HL-60/S4 treated with retinoic acid at 250 ng/mL for 4 days and 3 days (cell line): ENCODE measurements around the gene CHRM1.

Source experiments
- in situ Hi-C: fragments of 300-500 bp; cut with MboI; formaldehyde crosslinking; loops from 2 replicates; pipeline ENCODE4 v1.7.0; 2022; ENCODE audit warnings: low sequenced_read_pairs

CHRM1 gene

GRCh38 chr11:62909107-62909894, 11.9 kb downstream of the CHRM1 start:
- in situ Hi-C loops = loop anchor here (10.0 to 25.0 kb wide), 2 partner anchors 116 to 728 kb away; no protein-coding TSS in a partner anchor

GRCh38 chr11:62908468-62909072, 12.6 kb downstream of the CHRM1 start:
- in situ Hi-C loops = loop anchor here (10.0 to 25.0 kb wide), 2 partner anchors 116 to 729 kb away; no protein-coding TSS in a partner anchor

- in situ Hi-C loops = loop anchor here (10.0 to 25.0 kb wide), 2 partner anchors 119 to 731 kb away; no protein-coding TSS in a partner anchor
Measured at GRCh38 chr11:62905927-62906531, 15.1 kb downstream of the CHRM1 start.

- in situ Hi-C loops = loop anchor here (10.0 to 25.0 kb wide), 2 partner anchors 120 to 732 kb away; no protein-coding TSS in a partner anchor
Measured at GRCh38 chr11:62905296-62905695, 15.9 kb downstream of the CHRM1 start.

DNA sequence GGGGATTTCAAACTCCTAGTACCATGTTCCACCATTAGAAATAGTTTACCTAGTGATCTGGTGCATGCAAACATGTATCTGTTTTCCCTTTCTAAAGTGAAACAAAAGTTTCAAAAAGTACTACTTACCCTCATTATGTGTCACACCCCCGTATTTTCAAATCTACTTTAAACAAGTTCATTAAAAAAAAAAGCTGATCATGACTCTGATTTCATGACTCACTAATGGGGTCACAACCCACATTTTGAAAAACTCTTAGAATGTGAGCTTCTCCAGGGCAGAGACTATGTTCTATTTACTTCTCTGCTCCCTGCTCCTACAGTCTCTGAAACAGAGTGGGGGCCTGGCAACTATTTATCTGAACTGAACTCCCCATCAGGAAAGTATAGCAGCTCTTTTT, 18.2 kb downstream of the CHRM1 start:
- in situ Hi-C loops = loop anchor here (10.0 to 25.0 kb wide), 2 partner anchors 122 to 734 kb away; no protein-coding TSS in a partner anchor

- in situ Hi-C loops = no loop called here
Measured at GRCh38 chr11:62898027-62898426, 23.1 kb downstream of the CHRM1 start.

- in situ Hi-C loops = no loop called here
Measured at GRCh38 chr11:62897311-62897710, 23.9 kb downstream of the CHRM1 start.

DNA sequence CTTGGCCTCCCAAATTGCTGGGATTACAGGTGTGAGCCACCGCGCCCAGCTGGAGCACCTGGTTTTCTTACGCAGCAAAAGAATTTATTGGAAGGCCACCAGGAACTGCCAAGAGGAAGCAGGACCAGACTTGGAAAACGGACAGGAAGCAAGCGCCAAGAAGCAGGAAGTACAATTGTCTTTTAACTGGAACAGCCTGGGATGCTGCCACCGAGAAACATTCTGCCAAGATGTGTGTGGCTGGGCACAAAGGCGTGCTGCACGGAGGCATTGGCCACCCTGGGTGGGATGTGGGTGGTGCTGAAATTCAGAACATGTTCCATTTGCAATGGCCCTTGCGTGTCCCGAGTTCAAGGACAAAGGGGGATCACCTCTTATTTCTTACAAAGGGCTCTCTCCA, 25.1 kb downstream of the CHRM1 start:
- in situ Hi-C loops = no loop called here

DNA sequence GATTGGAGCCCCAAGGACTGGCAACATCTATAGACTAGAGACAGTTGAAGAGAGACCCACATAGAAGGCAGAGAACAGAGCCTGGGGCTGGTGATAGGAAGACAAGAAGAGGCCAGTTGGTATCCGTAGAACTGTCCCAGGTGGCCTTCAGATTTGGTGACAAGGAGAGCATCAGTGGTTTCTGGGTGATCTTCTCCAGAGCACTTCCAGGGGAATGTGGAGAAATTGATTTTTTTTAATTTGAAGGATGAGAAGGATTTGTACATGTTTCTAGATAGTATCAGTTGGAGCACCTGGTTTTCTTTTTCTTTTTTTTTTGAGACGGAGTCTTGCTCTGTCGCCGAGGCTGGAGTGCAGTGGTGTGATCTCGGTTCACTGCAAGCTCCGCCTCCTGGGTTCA, 25.7 kb downstream of the CHRM1 start:
- in situ Hi-C loops = no loop called here

DNA sequence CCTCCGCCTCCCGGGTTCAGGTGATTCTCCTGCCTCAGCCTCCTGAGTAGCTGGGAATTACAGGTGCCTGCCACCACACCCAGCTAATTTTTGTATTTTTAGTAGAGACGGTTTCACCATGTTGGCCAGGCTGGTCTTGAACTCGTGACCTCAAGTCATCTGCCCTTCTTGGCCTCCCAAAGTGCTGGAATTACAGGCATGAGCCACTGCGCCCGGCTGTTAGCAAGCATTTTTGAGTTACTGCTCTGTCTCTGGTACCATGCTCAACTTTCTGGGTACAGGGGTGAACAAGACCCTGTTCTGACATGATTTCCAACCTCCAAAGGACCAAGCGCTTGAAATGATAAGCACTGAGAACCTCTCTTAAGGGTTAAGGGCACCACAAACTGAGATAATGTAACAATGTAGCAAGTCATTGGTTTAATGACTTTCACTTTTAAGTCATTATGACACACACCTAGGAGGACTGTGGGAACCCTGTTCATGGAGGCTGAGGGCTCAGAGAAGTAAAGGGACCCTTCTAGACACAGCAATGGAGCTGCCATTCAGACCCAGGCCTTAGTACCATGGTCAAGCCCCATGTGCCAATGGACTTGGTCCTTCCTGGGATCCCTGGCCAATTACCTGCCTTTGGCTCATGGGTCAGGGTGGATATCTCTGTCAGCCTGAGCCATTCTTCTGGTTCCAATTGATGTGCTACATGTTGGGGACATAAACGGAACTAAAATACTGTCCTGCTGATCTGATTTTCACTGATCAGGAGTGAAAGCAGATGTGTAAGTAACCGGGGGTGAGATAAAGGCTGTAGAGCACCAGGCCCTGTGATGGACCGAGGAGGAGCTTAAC, 28.9 kb downstream of the CHRM1 start:
- in situ Hi-C loops = no loop called here

GRCh38 chr11:62889484-62890437, 31.4 kb downstream of the CHRM1 start:
- in situ Hi-C loops = no loop called here

- in situ Hi-C loops = no loop called here
Measured at GRCh38 chr11:62889126-62889483, 32.1 kb downstream of the CHRM1 start.

DNA sequence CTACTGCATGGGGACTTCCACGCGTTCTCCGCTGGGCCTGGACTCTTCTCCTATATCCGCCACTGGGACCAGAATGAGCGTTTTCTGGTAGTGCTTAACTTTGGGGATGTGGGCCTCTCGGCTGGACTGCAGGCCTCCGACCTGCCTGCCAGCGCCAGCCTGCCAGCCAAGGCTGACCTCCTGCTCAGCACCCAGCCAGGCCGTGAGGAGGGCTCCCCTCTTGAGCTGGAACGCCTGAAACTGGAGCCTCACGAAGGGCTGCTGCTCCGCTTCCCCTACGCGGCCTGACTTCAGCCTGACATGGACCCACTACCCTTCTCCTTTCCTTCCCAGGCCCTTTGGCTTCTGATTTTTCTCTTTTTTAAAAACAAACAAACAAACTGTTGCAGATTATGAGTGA, 32.8 kb downstream of the CHRM1 start:
- in situ Hi-C loops = no loop called here

DNA sequence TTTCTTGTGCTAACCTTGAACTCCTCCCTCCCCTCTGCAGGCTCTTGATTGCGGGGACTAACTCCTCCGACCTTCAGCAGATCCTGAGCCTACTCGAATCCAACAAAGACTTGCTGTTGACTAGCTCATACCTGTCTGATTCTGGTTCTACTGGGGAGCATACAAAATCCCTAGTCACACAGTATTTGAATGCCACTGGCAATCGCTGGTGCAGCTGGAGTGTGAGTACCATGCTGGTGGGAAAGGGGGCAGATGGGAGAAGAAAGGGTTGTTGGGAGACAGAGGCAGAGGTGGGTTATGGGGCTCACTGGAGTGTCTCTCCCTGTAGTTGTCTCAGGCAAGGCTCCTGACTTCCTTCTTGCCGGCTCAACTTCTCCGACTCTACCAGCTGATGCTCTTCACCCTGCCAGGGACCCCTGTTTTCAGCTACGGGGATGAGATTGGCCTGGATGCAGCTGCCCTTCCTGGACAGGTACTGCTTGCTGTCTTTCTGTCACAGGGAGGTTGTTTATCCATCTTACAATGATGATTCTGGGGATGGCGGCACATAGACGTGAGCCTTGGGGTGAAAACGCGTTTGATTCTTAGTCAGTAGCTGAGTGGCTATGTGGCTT, 35.9 kb downstream of the CHRM1 start:
- in situ Hi-C loops = no loop called here

DNA sequence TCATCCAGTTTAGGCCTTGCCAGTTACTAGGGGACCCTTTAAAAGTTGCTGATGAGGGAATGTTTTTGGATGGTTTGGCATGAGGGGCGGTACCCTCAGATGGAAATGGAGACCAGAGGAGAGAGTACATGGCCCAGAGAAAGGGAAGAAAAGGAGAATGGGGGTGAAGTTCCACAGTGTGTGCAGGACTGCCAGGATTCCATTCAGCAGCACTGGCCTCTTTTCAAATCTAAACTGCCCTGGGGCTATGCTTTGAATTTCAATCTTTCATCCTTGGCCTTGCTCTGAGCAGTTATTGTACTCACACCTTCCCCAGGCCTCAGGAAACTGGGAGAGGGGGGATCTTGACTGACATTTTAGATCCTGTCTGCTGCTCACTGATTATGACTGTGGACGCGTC, 37.5 kb downstream of the CHRM1 start:
- in situ Hi-C loops = no loop called here

DNA sequence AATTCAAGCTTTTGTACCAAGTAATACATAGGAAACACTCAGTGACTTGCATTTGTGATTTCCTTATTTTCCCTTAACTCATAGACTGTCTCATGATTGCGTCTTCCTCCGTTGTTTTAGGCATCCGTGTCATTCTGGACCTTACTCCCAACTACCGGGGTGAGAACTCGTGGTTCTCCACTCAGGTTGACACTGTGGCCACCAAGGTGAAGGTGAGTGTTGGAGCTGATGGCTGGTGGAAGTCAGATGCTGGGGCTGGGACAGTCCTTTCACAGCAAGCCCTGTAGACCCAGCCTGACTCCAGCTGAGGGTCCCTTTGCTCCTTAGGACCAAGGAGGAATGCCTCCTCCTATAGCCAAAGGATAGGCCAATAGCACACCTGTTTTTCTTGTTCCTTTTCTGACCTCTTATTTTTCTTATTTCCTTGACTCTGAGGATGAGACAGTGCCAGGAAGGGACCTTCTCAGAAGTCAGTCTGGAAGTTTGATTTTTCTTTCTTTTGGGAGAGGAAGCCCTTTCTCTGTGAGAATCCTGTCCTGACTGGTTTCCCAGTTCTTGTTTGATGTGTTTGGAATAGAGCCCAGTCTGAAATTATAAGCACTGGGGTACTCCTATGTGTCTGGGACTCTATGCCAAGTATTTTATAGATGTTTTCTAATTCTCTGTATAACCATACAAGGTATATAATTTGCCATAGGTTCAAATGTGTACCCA, 38.2 kb downstream of the CHRM1 start:
- in situ Hi-C loops = no loop called here

DNA sequence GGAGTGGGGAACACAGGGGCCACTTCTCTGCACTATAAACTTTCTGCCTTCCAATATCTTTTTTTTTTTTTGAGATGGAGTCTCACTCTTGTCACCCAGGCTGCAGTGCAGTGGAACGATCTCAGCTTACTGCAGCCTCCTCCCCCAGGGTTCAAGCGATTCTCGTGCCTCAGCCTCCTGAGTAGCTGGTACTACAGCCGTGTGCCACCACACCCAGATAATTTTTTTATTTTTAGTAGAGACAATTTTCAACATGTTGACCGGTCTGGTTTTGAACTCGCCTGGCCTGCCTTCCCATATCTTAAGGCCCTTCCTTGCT, 38.8 kb downstream of the CHRM1 start:
- in situ Hi-C loops = no loop called here

GRCh38 chr11:62881579-62882430, 39.4 kb downstream of the CHRM1 start:
- in situ Hi-C loops = no loop called here
